Measurements from ENCODE around the gene NMRK2. TPM values are rescaled to one million over a fixed set of nuclear protein-coding genes. Genes with fewer than 3 reads are reported as not detected.
A peak's percentile ranks its signal among the peaks of the same experiment; 100 is the strongest.
"Not testable (repeated sequence)": the region's sequence is repeated elsewhere in the genome, so short reads cannot be mapped to it uniquely, and the experiment has no call there.

The NMRK2 gene
- total RNA-seq (168 TPM), polyA plus RNA-seq (ENCODE audit: insufficient read depth in 1 of 8, insufficient read length in 8 of 8, low replicate concordance in 1 of 8) (100 to 1,000 TPM; 146 to 369 (median 300) TPM)
- long read RNA-seq, donor 1, partial matches to known transcripts: 71 of 78 reads
- long read RNA-seq, donor 1, other reads (novel, unspliced or antisense): 6 of 78 reads
- long read RNA-seq, donor 2, partial matches to known transcripts: 10 of 10 reads
- long read RNA-seq, donor 2, other reads (novel, unspliced or antisense): 0 of 10 reads
- long read RNA-seq, donor 3, partial matches to known transcripts: 152 of 193 reads
- long read RNA-seq, donor 3, other reads (novel, unspliced or antisense): 39 of 193 reads
- long read RNA-seq, donor 4, partial matches to known transcripts: 1,437 of 1,473 reads
- long read RNA-seq, donor 4, other reads (novel, unspliced or antisense): 35 of 1,473 reads
- long read RNA-seq, donor 5, partial matches to known transcripts: 122 of 158 reads
- long read RNA-seq, donor 5, other reads (novel, unspliced or antisense): 33 of 158 reads
- long read RNA-seq, donor 6, partial matches to known transcripts: 292 of 342 reads
- long read RNA-seq, donor 6, other reads (novel, unspliced or antisense): 47 of 342 reads
- long read RNA-seq, donor 7, partial matches to known transcripts: 155 of 184 reads
- long read RNA-seq, donor 7, other reads (novel, unspliced or antisense): 26 of 184 reads
- long read RNA-seq, donor 8, partial matches to known transcripts: 75 of 95 reads
- long read RNA-seq, donor 8, other reads (novel, unspliced or antisense): 16 of 95 reads
- long read RNA-seq, donor 9, partial matches to known transcripts: 123 of 145 reads
- long read RNA-seq, donor 9, other reads (novel, unspliced or antisense): 21 of 145 reads
- long read RNA-seq, donor 10, partial matches to known transcripts: 168 of 202 reads
- long read RNA-seq, donor 10, other reads (novel, unspliced or antisense): 34 of 202 reads
- long read RNA-seq, donor 11, partial matches to known transcripts: 110 of 127 reads
- long read RNA-seq, donor 11, other reads (novel, unspliced or antisense): 14 of 127 reads

DNA sequence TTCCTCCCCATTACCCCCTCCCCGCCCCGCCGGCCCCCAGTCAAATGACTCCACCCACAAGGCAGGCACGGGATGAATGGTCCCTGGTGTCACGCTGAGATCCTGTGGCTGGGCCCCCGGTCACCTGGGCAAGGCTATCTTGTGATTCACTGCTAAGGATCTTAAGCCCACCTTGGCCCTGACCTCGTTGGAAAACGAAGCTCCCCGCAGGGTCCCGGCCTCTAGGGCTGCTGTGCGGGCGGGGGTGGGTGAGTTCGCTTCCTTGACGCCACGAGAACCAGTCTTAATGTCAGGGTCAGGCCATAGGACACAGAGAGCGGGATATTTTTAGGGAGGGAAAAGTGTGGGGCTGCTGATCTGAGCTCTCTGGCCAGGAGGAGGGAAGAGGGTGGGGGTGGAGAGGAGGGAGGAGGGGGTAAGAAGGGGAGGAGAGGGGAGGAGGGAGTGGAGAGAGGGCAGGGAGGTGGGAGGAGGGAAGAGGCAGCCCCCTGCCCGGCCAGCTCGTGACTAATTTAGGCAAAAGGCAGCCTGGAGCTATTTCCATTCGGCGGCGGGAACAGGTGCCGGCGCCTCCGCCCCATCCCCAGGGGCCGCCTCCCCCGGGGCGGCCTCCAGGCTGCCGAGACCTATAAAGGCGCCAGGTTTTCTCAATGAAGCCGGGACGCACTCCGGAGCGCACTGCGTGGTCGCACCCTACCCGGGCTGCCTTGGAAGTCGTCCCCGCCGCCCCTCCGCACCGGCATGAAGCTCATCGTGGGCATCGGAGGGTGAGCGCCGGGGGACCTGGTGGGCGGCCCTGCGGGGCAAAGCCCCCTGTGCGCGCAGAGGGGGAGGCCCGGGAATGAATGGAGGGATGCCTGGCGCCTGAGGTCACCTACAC is at the start of gene NMRK2:
Gene NMRK2 (plus strand): TSS at position 139 of the 880 bp plus-strand sequence. CDS start 603 bp downstream, at position 742.
- peak within 1 kb of the TSS; percentile 83 for H3K27ac ChIP-seq (ENCODE audit: low read length)
- H3K4me3 ChIP-seq (ENCODE audit: low read length): peak within 1 kb of the TSS; percentile 48
- H3K27me3 ChIP-seq (ENCODE audit: control insufficient read depth, insufficient read depth, low read length): peaks cover 31% of the 10 kb centered on the region
- no peaks in the 10 kb centered on the region for H3K36me3 ChIP-seq (ENCODE audit: control insufficient read depth, insufficient read depth, low read length)
- H3K9me3 ChIP-seq (replicated peaks; ENCODE audit: control insufficient read depth, low read depth, low read length): no peaks in the 10 kb centered on the region
- WGBS (ENCODE audit: insufficient coverage): 1% methylated on average over 46 of the region's 51 CpGs
- H3K4me1 ChIP-seq (ENCODE audit: control insufficient read depth, insufficient read depth, low read length): peaks cover 12% of the 10 kb centered on the region
- DNase-seq: peak; percentile 63

- Histone ChIP-seq H3K27ac (ENCODE audit: low read length) (no peak overlapping the region), H3K9me3 (replicated peaks; ENCODE audit: control insufficient read depth, low read depth, low read length) (no peaks in the 10 kb centered on the region), H3K4me3 (ENCODE audit: low read length) (no peak overlapping the region), H3K27me3 (ENCODE audit: control insufficient read depth, insufficient read depth, low read length) (peaks cover 2% of the 10 kb centered on the region), H3K4me1 (ENCODE audit: control insufficient read depth, insufficient read depth, low read length) (no peaks in the 10 kb centered on the region), H3K36me3 (ENCODE audit: control insufficient read depth, insufficient read depth, low read length) (no peaks in the 10 kb centered on the region)
- DNase-seq: no peak
- 68% methylated on average over 15 of the region's 17 CpGs for WGBS (ENCODE audit: insufficient coverage)
These were observed 42.3 kb upstream of the NMRK2 start for GRCh38 chr19:3890591-3890990.

- H3K4me3 ChIP-seq (ENCODE audit: low read length): no peak overlapping the region
- H3K9me3 ChIP-seq (replicated peaks; ENCODE audit: control insufficient read depth, low read depth, low read length): peaks cover 4% of the 10 kb centered on the region
- 65% methylated on average over 11 of the region's 12 CpGs for WGBS (ENCODE audit: insufficient coverage)
- H3K27me3 ChIP-seq (ENCODE audit: control insufficient read depth, insufficient read depth, low read length): peaks cover 2% of the 10 kb centered on the region
- H3K36me3 ChIP-seq (ENCODE audit: control insufficient read depth, insufficient read depth, low read length): no peaks in the 10 kb centered on the region
- no peaks in the 10 kb centered on the region for H3K4me1 ChIP-seq (ENCODE audit: control insufficient read depth, insufficient read depth, low read length)
- H3K27ac ChIP-seq (ENCODE audit: low read length): no peak overlapping the region
- no peak for DNase-seq
These were observed 39.2 kb upstream of the NMRK2 start for GRCh38 chr19:3893509-3894179.

DNA sequence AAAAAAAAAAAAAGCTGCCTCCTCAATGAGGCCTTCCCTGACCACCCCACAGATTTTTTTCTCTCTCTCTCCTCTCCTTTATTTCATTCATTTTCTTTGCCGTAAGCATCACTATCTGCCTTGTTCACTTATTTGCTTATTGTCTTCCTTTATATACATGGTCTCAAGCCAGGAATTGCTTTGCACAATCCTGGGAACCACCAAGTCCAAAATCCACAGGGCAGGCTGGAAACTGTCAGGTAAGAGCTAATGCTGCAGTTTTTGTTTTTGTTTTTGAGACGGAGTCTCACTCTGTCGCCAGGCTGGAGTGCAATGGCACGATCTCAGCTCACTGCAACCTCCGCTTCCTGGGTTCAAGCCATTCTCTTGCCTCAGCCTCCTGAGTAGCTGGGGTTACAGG is 37.9 kb upstream of the NMRK2 start:
- not testable (repeated sequence) for H3K4me3 ChIP-seq (ENCODE audit: low read length); H3K9me3 ChIP-seq (replicated peaks; ENCODE audit: control insufficient read depth, low read depth, low read length)
- whole genome bisulfite sequencing (ENCODE audit: insufficient coverage): 67% methylated on average over 1 of the region's 5 CpGs

GRCh38 chr19:3895788-3896187 is 37.1 kb upstream of the NMRK2 start:
- Histone ChIP-seq H3K27ac (ENCODE audit: low read length) (no peak overlapping the region), H3K4me3 (ENCODE audit: low read length) (no peak overlapping the region), H3K27me3 (ENCODE audit: control insufficient read depth, insufficient read depth, low read length) (no peaks in the 10 kb centered on the region), H3K4me1 (ENCODE audit: control insufficient read depth, insufficient read depth, low read length) (no peaks in the 10 kb centered on the region), H3K9me3 (replicated peaks; ENCODE audit: control insufficient read depth, low read depth, low read length) (peaks cover 4% of the 10 kb centered on the region), H3K36me3 (ENCODE audit: control insufficient read depth, insufficient read depth, low read length) (no peaks in the 10 kb centered on the region)
- DNase-seq: no peak
- 100% methylated on average over 2 of the region's 5 CpGs for WGBS (ENCODE audit: insufficient coverage)

More for the DNA sequence above, 37.9 kb upstream of the NMRK2 start:
- DNase-seq; H3K27ac ChIP-seq (ENCODE audit: low read length); H3K4me1 ChIP-seq (ENCODE audit: control insufficient read depth, insufficient read depth, low read length); H3K36me3 ChIP-seq (ENCODE audit: control insufficient read depth, insufficient read depth, low read length); H3K27me3 ChIP-seq (ENCODE audit: control insufficient read depth, insufficient read depth, low read length): not testable (repeated sequence)

GRCh38 chr19:3897936-3898335 is 34.9 kb upstream of the NMRK2 start:
- Histone ChIP-seq H3K27ac (ENCODE audit: low read length) (no peak overlapping the region), H3K36me3 (ENCODE audit: control insufficient read depth, insufficient read depth, low read length) (no peaks in the 10 kb centered on the region), H3K4me3 (ENCODE audit: low read length) (no peak overlapping the region), H3K27me3 (ENCODE audit: control insufficient read depth, insufficient read depth, low read length) (no peaks in the 10 kb centered on the region), H3K9me3 (replicated peaks; ENCODE audit: control insufficient read depth, low read depth, low read length) (peaks cover 4% of the 10 kb centered on the region), H3K4me1 (ENCODE audit: control insufficient read depth, insufficient read depth, low read length) (no peaks in the 10 kb centered on the region)
- WGBS (ENCODE audit: insufficient coverage): 61% methylated on average over 2 of the region's 4 CpGs
- DNase-seq: no peak

- no peak for DNase-seq
- Histone ChIP-seq H3K36me3 (ENCODE audit: control insufficient read depth, insufficient read depth, low read length) (no peaks in the 10 kb centered on the region), H3K27ac (ENCODE audit: low read length) (no peak overlapping the region), H3K4me1 (ENCODE audit: control insufficient read depth, insufficient read depth, low read length) (no peaks in the 10 kb centered on the region), H3K4me3 (ENCODE audit: low read length) (no peak overlapping the region), H3K9me3 (replicated peaks; ENCODE audit: control insufficient read depth, low read depth, low read length) (peaks cover 4% of the 10 kb centered on the region), H3K27me3 (ENCODE audit: control insufficient read depth, insufficient read depth, low read length) (no peaks in the 10 kb centered on the region)
- no CpG with 5 or more reads among the region's 3 CpGs for whole genome bisulfite sequencing (ENCODE audit: insufficient coverage)
These were observed 34.4 kb upstream of the NMRK2 start for GRCh38 chr19:3898426-3898825.

GRCh38 chr19:3899531-3900294 is 33.2 kb upstream of the NMRK2 start:
- Histone ChIP-seq H3K4me3 (ENCODE audit: low read length) (no peak overlapping the region), H3K27ac (ENCODE audit: low read length) (no peak overlapping the region), H3K36me3 (ENCODE audit: control insufficient read depth, insufficient read depth, low read length) (no peaks in the 10 kb centered on the region), H3K4me1 (ENCODE audit: control insufficient read depth, insufficient read depth, low read length) (no peaks in the 10 kb centered on the region), H3K9me3 (replicated peaks; ENCODE audit: control insufficient read depth, low read depth, low read length) (peaks cover 4% of the 10 kb centered on the region), H3K27me3 (ENCODE audit: control insufficient read depth, insufficient read depth, low read length) (no peaks in the 10 kb centered on the region)
- WGBS (ENCODE audit: insufficient coverage): 71% methylated on average over 16 of the region's 18 CpGs
- DNase-seq: no peak
